T-helper 17 cell (primary cell): Measurements from ENCODE around the gene CTDNEP1. TPM values are rescaled to one million over a fixed set of nuclear protein-coding genes. Genes with fewer than 3 reads are reported as not detected.

ENCODE experiments used
- ATAC-seq: fragments of 150-1000 bp; cut with Tn5 transposase; 2 replicates; pipeline ENCODE4 v1.10.0; 2021; ENCODE audit warnings: mild to moderate bottlenecking, moderate library complexity
- DNase-seq, 3 donors: peaks; one replicate each; pipeline versions ENCODE4 v3.0.0 to v3.0.0-alpha.2; 2020 to 2021
- H3K9me3 ChIP-seq: one replicate; pipeline ENCODE4 v1.7.0; 2013; ENCODE audit warnings: low read length, mild to moderate bottlenecking; ENCODE audit not compliant: control insufficient read depth, poor library complexity, severe bottlenecking
- H3K27ac Mint-ChIP-seq: one replicate; pipeline ENCODE4 v1.8.0; 2022; ENCODE audit warnings: mild to moderate bottlenecking, moderate library complexity, mixed read lengths
- H3K27me3 Mint-ChIP-seq: one replicate; pipeline ENCODE4 v1.8.0; 2022; ENCODE audit warnings: mixed read lengths
- H3K36me3 Mint-ChIP-seq: one replicate; pipeline ENCODE4 v1.8.0; 2022; ENCODE audit warnings: low read depth, mixed read lengths
- H3K4me1 Mint-ChIP-seq: one replicate; pipeline ENCODE4 v1.8.0; 2022; ENCODE audit warnings: mild to moderate bottlenecking, mixed read lengths
- H3K4me3 Mint-ChIP-seq: one replicate; pipeline ENCODE4 v1.8.0; 2022; ENCODE audit warnings: mild to moderate bottlenecking, moderate library complexity, mixed read lengths
- total RNA-seq, 4 donors: library from RNA in 2 of 4; stranded (reverse) in 2 of 4; gene quantifications; one replicate each; pipeline ENCODE4 v1.2.3 and lab custom pipeline; 2022 to 2026

Gene CTDNEP1
- total RNA-seq (100 to 1,000 TPM; 112 to 115 TPM), total RNA-seq (lab: John Stamatoyannopoulos, UW) (15.3 to 17.5 reads per million in 2 donors)

DNA sequence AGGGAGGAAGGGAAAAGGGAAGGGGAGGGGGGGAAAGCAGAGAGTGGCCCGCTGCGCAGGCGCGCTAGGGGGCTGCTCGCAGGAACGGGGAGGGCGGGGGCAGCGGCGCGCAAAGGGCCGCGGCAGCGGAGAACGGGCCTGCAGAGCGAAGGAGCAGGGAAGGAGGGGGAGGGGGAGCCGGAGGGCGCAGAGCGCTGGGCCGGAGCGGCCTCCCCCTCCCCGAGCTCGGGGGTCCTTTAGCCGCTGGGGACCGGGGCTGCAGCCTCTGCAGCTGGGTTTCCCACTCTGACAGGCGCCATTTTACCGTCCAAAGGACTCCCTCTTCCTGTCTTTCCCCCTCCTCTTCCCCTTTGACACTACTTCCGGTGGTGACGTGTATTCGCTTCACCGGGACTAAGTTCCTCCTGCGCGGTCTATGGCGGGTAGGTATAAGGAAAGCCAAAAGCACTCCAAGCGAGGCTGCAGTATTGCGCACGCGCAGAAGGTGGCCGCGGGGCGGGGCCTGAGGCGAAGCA lies at the start of gene CTDNEP1:
TSS of gene CTDNEP1 (minus strand) at position 74 of the 515 bp plus-strand sequence. CDS start 438 bp downstream, outside the sequence.
- Mint-ChIP-seq H3K4me1 (peaks cover 33% of the 10 kb centered on the region), H3K36me3 (peaks cover 10% of the 10 kb centered on the region), H3K27ac (peak within 1 kb of the TSS; percentile 98), H3K27me3 (no peaks in the 10 kb centered on the region), H3K4me3 (peak within 1 kb of the TSS; percentile 95)
- peak; percentile 95 to 99 (median 96) for DNase-seq
- peak; percentile 88 for ATAC-seq
- no peaks in the 10 kb centered on the region for H3K9me3 ChIP-seq

DNA sequence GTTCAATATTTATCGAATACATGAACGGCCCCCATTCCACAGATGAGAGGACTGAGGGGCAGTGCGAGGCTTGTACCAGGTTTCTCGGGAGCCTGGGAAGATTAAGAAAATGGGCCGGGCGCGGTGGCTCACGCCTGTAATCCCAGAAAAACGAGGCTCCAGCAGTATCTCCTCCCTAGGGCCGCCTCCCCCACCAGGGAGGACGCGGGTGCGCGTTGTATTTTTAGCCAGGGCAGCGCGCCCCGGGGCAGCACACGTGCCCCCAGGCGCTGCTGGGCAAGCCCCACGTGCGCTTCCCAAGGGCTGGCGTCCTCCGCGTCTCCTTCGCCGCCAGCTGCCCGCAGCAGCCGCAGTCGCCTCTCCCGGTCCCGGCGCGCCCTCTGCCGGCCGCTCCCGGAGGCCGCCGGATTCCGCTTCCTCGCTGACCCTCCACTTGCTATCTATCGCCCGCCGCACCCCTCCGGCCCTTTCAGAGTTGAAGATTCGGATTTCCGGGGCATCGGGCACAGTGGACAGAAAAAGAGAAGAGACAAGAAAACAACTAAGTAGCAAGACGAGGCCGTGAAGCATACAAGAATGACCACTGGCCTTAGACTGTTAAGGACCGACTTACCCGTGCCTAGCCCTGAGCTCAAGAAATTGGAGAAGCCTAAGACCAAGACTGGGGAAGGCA lies 44.8 kb upstream of the CTDNEP1 start:
- Mint-ChIP-seq H3K27me3 (peaks cover 18% of the 10 kb centered on the region), H3K36me3 (peaks cover 5% of the 10 kb centered on the region), H3K27ac (no peak overlapping the region), H3K4me1 (peaks cover 14% of the 10 kb centered on the region), H3K4me3 (peak overlapping the region; percentile 43)
- no peaks in the 10 kb centered on the region for H3K9me3 ChIP-seq
- DNase-seq (peak; percentile 56 to 66 (median 57)), ATAC-seq (peak; percentile 33)

DNA sequence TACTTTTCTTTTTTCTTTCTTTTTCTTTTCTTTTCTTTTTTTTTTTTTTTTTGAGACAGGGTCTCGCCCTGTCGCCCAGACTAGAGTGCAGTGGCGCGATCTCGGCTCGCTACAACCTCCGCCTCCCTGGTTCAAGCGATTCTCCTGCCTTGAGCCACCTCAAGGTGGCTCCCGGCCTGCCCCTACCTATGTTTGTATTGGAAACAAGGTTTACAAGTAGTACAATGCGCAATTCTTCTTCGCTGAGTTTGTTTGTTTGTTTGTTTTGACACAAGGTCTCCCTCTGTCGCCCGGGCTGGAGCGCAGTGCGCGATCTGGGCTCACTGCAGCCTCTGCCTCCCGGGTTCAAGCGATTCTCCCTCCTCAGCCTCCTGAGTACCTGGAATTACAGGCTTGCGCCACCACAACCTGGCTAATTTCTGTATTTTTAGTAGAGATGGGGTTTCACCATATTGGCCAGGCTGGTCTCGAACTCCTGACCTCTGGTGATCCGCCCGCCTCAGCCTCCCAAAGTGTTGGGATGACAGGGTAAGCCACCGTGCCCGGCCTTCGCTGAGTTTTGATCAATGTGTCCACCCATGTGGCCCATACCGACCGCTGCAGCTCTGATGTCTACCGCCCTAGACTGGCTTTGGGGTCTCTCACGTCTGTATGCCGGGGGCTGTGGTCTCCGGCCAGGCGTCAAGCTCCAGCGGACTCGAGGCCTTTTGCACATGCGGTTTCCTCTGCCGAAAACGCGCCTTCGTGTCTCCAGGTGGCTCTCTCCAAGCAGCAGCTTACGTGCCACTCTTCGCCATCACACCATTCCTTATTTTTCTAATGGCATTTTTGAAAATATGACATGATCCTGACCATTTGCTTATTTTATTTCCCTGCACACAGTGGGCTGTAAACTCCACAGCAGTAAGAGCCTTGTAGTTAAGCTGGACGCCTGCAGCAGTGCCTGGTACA lies 44.0 kb upstream of the CTDNEP1 start:
- ATAC-seq (no peak), DNase-seq (no peak)
- Mint-ChIP-seq H3K4me1 (peaks cover 14% of the 10 kb centered on the region), H3K27me3 (peaks cover 18% of the 10 kb centered on the region), H3K27ac (peak overlapping the region; percentile 85), H3K36me3 (peaks cover 5% of the 10 kb centered on the region), H3K4me3 (peak overlapping the region; percentile 88)
- no peaks in the 10 kb centered on the region for H3K9me3 ChIP-seq

DNA sequence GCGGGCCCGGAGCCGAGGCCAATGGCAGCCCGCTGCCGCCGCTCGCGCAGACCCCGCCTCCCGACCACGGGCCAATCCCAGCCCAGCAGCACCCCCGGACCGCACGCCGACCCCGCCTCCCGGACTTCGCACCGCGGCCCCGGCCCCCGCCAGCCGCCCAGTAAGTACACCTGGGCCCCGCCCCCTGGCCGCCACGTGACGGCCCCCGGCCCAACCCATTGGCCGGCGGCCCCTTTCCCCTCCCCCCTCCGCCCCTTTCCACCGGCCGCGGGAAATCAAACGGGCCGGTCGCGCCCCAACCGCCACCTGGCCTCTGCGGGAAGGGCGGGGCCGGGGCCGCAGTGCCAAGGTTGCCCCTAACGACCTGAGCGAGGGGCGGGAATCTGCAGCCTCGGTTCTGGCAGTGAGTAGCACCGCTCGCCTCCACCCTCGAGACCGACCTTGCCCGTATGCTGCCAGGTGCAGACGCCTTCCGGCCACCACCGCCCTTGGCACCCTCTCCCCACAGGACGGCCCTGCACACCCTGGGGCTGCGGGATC lies 43.1 kb upstream of the CTDNEP1 start, which contains the start of gene YBX2:
TSS of gene YBX2 (minus strand) at position 26 of the 540 bp plus-strand sequence. CDS start 139 bp downstream, outside the sequence.
- peak within 1 kb of the TSS; percentile 85 for H3K27ac Mint-ChIP-seq
- H3K36me3 Mint-ChIP-seq = peaks cover 3% of the 10 kb centered on the region
- H3K9me3 ChIP-seq = no peaks in the 10 kb centered on the region
- peak in 2 of 3 donors; percentile 75 to 76 for DNase-seq
- peaks cover 14% of the 10 kb centered on the region for H3K4me1 Mint-ChIP-seq
- H3K4me3 Mint-ChIP-seq = peak within 1 kb of the TSS; percentile 88
- ATAC-seq = peak; percentile 83
- H3K27me3 Mint-ChIP-seq = peaks cover 13% of the 10 kb centered on the region

DNA sequence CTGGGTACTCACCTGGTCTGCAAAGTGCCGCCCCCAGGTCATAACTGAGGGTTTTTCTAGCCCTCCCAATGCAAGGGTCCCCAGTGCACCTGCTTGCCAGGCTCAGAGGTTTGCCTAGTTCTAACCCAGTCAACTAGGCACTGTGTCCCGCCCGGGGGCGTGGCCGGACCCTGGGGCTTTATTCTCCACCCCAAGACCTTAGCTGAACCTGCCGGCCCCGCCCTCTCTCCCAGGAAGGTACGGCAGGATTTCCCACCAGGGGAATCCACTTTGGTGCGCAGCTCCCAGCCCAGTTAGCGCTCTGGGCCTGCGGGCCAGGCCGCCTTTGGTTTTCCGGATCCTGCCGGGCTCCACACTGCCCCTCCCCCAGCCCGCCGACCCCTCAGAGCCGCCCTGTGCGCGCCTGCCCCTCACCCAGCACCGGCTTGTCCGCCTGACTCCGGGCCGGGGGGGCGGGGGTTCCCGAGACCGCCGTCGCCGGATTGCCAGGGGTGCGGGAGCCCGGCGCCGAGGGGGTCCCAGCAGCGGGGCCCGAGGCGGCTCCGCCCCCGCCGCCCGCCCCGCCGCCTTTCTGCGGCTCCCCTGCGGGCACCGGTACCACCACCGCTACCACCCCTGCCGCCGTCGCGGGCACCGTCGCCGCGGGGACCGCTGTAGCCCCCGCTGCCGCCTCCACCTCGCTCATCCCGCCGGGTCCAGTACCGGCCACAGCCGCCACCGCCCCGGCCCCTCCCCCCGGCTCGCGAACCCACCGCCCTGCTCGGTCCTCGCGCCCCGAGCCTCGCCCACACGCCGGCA lies 42.5 kb upstream of the CTDNEP1 start:
- Mint-ChIP-seq H3K4me1 (peaks cover 14% of the 10 kb centered on the region), H3K27ac (no peak overlapping the region), H3K36me3 (peaks cover 3% of the 10 kb centered on the region), H3K27me3 (peaks cover 12% of the 10 kb centered on the region), H3K4me3 (peak overlapping the region; percentile 88)
- H3K9me3 ChIP-seq = no peaks in the 10 kb centered on the region
- no peak for ATAC-seq
- DNase-seq = peak in 1 of 3 donors; percentile 40

DNA sequence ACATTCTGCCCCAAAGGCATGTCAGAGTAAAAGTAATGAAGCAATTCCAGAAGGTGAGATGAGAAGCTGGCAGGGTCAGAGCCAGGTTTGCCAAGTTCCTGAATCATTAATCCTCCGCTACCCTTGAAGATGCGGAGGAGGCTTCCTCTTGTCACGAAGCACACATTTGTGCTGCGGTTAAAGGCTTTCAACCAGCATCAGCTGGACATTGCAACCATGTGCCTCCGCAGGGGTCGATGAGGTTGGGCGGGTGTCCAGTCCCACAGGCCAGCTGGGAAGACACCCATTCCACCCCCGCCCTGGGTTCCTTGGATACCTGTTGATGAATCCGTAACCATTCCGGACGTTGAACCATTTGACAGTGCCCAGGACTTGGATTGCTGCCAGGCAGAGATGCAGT lies 41.6 kb upstream of the CTDNEP1 start:
- Mint-ChIP-seq H3K27me3 (peaks cover 16% of the 10 kb centered on the region), H3K36me3 (peaks cover 3% of the 10 kb centered on the region), H3K27ac (no peak overlapping the region), H3K4me3 (peak overlapping the region; percentile 52), H3K4me1 (peaks cover 14% of the 10 kb centered on the region)
- DNase-seq (no peak), ATAC-seq (no peak)
- no peaks in the 10 kb centered on the region for H3K9me3 ChIP-seq

DNA sequence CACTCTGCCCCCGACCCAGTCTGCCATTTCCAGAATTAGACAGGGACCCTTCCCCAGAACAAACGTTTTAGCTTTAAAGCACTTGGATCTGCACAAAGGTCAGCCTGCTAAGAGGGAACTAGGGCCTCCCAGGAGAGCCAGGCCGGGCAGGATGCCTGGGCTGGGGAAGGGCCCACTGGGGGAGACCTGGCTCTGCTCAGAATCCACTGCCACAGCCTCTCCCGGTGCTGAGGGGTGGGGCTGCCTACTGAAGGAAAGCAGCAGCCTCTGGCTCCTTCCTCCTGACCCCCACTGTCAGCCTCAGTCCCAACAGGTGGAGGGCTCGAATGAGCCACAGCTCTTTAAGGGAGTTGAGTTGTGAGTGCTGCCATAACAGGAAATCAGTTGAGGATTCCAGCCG lies 41.2 kb upstream of the CTDNEP1 start:
- Mint-ChIP-seq H3K4me1 (peaks cover 14% of the 10 kb centered on the region), H3K36me3 (peaks cover 3% of the 10 kb centered on the region), H3K4me3 (peak overlapping the region; percentile 52), H3K27me3 (peaks cover 21% of the 10 kb centered on the region), H3K27ac (no peak overlapping the region)
- ATAC-seq (no peak), DNase-seq (no peak)
- H3K9me3 ChIP-seq = no peaks in the 10 kb centered on the region

DNA sequence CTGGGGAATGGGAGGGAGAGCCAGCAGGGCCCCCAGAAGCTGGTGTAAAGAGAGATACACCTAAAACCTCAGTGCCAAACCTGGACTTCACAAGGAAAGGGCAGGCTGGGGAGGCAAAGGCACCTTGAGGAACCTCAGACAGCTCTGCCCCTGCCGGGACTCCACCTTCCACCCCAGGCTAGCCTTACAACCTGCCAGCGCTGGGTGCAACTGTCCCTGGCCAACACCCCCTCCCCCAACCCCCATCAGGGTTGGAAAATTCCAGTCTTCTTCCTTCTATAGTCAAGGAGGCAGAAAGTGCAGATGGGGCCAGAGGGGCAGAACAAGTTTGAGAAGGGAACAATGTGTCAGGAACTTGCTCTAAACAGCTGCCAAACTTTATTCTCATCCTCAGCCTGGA lies 40.7 kb upstream of the CTDNEP1 start:
- peaks cover 22% of the 10 kb centered on the region for H3K27me3 Mint-ChIP-seq
- H3K4me3 Mint-ChIP-seq = no peak overlapping the region
- ATAC-seq = no peak
- H3K36me3 Mint-ChIP-seq = peaks cover 3% of the 10 kb centered on the region
- H3K9me3 ChIP-seq = no peaks in the 10 kb centered on the region
- H3K4me1 Mint-ChIP-seq = peaks cover 14% of the 10 kb centered on the region
- DNase-seq = no peak
- no peak overlapping the region for H3K27ac Mint-ChIP-seq

DNA sequence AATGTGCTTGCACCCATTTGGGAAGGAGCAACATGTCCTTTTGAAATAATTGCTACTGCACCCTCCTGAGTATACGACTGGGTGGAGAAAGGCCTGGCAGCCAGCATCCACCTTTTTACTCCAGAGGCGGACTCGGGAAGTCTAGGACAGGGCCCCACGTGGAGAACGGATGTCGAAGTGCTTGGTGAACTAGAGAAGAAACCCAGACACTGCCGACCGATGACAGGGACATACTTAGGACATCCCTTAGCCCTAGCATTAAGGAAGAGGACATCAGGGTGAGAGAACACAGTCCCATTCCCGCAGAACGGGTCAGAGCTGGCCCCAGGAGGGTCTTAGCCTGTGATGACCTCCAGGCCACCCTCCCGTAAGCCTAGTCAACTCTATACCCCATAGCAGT lies 39.2 kb upstream of the CTDNEP1 start:
- ATAC-seq = no peak
- Mint-ChIP-seq H3K4me1 (peaks cover 9% of the 10 kb centered on the region), H3K27me3 (peaks cover 23% of the 10 kb centered on the region), H3K36me3 (peaks cover 3% of the 10 kb centered on the region), H3K27ac (no peak overlapping the region), H3K4me3 (no peak overlapping the region)
- no peak for DNase-seq
- H3K9me3 ChIP-seq = no peaks in the 10 kb centered on the region

DNA sequence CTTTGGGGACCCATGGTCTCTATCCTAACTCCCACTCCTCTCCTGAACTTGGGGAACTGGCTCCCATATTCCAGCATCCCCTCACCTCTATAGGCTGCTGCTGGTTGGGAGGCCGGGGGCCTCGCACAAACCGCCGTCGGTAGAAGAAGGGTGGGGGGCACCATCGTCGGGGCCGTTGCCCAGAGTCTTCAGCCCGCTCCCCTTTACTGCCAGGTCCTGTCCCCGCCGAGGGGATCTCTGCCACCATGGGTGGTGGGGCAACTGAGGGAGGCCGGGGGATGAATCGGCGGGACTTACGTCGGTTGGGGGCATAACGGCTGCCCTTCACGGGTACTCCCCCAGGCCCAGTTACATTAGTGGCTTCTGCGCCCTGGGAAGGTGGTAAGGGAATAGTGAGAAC lies 38.6 kb upstream of the CTDNEP1 start:
- peaks cover 7% of the 10 kb centered on the region for H3K4me1 Mint-ChIP-seq
- no peaks in the 10 kb centered on the region for H3K9me3 ChIP-seq
- H3K4me3 Mint-ChIP-seq = no peak overlapping the region
- peaks cover 24% of the 10 kb centered on the region for H3K27me3 Mint-ChIP-seq
- ATAC-seq (no peak), DNase-seq (no peak)
- peaks cover 3% of the 10 kb centered on the region for H3K36me3 Mint-ChIP-seq
- H3K27ac Mint-ChIP-seq = no peak overlapping the region

DNA sequence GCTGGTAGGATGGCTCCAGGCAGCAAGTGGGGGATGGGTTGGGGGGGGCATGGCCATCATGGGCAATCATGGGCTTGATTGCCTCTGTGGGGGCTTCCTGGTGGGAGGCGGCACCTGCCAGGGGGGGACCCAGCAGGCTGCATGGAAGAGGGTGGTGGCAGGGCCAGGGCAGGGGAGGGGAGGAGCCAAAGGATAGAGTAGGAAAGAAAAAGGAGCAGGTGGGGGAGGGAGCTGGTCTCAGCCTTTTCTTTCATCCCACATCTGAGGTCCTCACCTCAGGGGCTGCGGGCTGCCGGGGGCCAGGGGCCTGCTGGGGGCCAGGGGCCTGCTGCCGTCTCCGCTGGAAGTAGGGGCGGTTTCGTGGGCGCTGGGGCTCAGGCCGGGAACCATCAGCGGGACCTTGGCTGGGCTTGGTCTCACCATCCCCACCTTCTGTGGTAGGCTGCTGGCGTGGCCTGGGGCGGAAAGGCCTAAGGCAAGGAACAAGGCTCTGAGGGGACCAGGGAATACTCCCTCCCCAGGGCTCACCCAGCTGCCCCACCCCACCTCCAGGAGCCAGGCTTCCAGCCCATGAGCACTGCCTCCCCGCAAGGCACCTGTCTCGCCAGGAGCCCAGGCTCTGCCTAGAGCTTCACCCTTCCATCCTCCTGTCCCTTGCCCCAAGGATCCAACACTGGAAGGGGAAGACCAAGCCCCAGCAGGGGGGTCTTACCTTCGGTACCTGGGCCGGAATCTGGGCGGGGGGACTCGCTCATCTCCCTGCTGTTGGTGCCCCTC lies 37.9 kb upstream of the CTDNEP1 start:
- no peak for ATAC-seq
- Mint-ChIP-seq H3K27ac (no peak overlapping the region), H3K36me3 (peaks cover 3% of the 10 kb centered on the region), H3K4me3 (no peak overlapping the region), H3K27me3 (peaks cover 25% of the 10 kb centered on the region), H3K4me1 (peaks cover 4% of the 10 kb centered on the region)
- DNase-seq = no peak
- no peaks in the 10 kb centered on the region for H3K9me3 ChIP-seq

DNA sequence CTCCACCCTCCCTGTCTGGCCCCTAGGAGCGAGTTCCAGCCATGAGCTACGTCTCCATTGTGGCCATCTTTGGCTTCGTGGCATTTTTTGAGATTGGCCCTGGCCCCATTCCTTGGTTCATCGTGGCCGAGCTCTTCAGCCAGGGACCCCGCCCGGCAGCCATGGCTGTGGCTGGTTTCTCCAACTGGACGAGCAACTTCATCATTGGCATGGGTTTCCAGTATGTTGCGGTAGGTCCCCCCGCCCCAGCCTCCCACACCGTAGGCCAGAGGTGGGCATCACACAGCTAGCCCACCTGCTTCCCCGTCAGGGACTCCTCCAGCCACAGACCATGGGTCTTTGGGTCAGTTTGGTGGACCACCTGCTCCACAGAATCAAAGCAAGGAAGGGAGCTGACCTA lies 34.1 kb upstream of the CTDNEP1 start:
- no peak overlapping the region for H3K4me3 Mint-ChIP-seq
- H3K36me3 Mint-ChIP-seq = no peaks in the 10 kb centered on the region
- ATAC-seq = no peak
- no peak for DNase-seq
- H3K4me1 Mint-ChIP-seq = peaks cover 13% of the 10 kb centered on the region
- H3K27me3 Mint-ChIP-seq = peaks cover 45% of the 10 kb centered on the region
- H3K9me3 ChIP-seq = no peaks in the 10 kb centered on the region
- H3K27ac Mint-ChIP-seq = no peak overlapping the region
